K562 (cell line): Measurements from ENCODE around the gene CD52. TPM values are rescaled to one million over a fixed set of nuclear protein-coding genes. Genes with fewer than 3 reads are reported as not detected.

Experiments used
- ARID3A ChIP-seq: IDR thresholded peaks from 2 replicates; pipeline ENCODE4 v1.6.1; 2012; ENCODE audit warnings: low read depth, low read length, improper control_type of control experiment, borderline replicate concordance
- CBFA2T2 ChIP-seq: fragments of 450-650 bp; conservative IDR thresholded peaks from 2 replicates; pipeline ENCODE4 v1.6.1; 2017; ENCODE audit warnings: mild to moderate bottlenecking
- EP300 ChIP-seq: IDR thresholded peaks from 2 replicates; pipeline ENCODE4 v1.6.1; 2012; ENCODE audit warnings: low read length, improper control_type of control experiment
- FOXA3 ChIP-seq, 2 experiments: fragments of 450-650 bp in 1 of 2; sonication (generic) in 1 of 2; formaldehyde crosslinking; IDR thresholded peaks in 1 of 2; conservative IDR thresholded peaks in 1 of 2; 2 replicates each; pipeline versions ENCODE4 v1.4.0 to v1.8.0; 2020 to 2022; ENCODE audit warnings: mild to moderate bottlenecking in 2 of 2, missing genetic modification reagents in 1 of 2
- GATA2 ChIP-seq: sonication (generic); formaldehyde crosslinking; IDR thresholded peaks from 2 replicates; pipeline ENCODE4 v1.4.0; 2020; ENCODE audit warnings: mild to moderate bottlenecking, missing genetic modification reagents
- JUN ChIP-seq, 2 experiments: sonication (generic) in 1 of 2; formaldehyde crosslinking in 1 of 2; IDR thresholded peaks; 2 replicates each; pipeline versions ENCODE4 v1.6.1 to v1.8.0; 2012 to 2022; ENCODE audit warnings: borderline replicate concordance in 2 of 2, mild to moderate bottlenecking in 2 of 2, improper control_type of control experiment in 1 of 2, low read depth in 1 of 2, low read length in 1 of 2, missing genetic modification reagents in 1 of 2
- MAFG ChIP-seq: fragments of 450-650 bp; conservative IDR thresholded peaks from 2 replicates; pipeline ENCODE4 v1.6.1; 2016; ENCODE audit warnings: missing genetic modification characterization, missing compliant biosample characterization
- MCM3 ChIP-seq: fragments of 450-650 bp; IDR thresholded peaks from 2 replicates; pipeline ENCODE4 v1.6.1; 2016
- NELFE ChIP-seq: IDR thresholded peaks from 2 replicates; pipeline ENCODE4 v1.6.1; 2011; ENCODE audit warnings: mild to moderate bottlenecking; ENCODE audit not compliant: insufficient read depth, insufficient read length
- PML ChIP-seq: IDR thresholded peaks from 2 replicates; pipeline ENCODE4 v1.6.1; 2012; ENCODE audit warnings: low read length, inconsistent platforms
- PTRF ChIP-seq: fragments of 450-650 bp; IDR thresholded peaks from 2 replicates; pipeline ENCODE4 v1.6.1; 2016; ENCODE audit warnings: mild to moderate bottlenecking, missing genetic modification characterization, missing compliant biosample characterization
- RAD51 ChIP-seq: fragments of 450-650 bp; IDR thresholded peaks from 2 replicates; pipeline ENCODE4 v1.7.1; 2016; ENCODE audit warnings: low read depth, mild to moderate bottlenecking, borderline replicate concordance
- ZC3H11A ChIP-seq: IDR thresholded peaks from 2 replicates; pipeline ENCODE4 v1.6.1; 2012; ENCODE audit warnings: low read depth, low read length, improper control_type of control experiment
- ZNF175 ChIP-seq: fragments of 200-800 bp; sonication (Bioruptor generic); IDR thresholded peaks from 2 replicates; pipeline ENCODE4 v1.6.1; 2016; ENCODE audit warnings: low read depth, mild to moderate bottlenecking, missing genetic modification characterization, missing compliant biosample characterization
- ZNF57 ChIP-seq: fragments of 450-650 bp; formaldehyde crosslinking; IDR thresholded peaks from 2 replicates; pipeline ENCODE4 v1.4.0; 2020; ENCODE audit warnings: mild to moderate bottlenecking, moderate library complexity
- polyA plus RNA-seq, 8 experiments: library from polyadenylated mRNA; depleted of rRNA in 4 of 8; stranded (reverse) in 5 of 8; unstranded in 3 of 8; fragments of >200 nt; fragmentation: Nextera tagmentation in 2 of 8; fragmentation: Illumina TruSeq in 1 of 8; extraction: Ambion mirVana in 2 of 8; extraction: Trizol in 1 of 8; gene quantifications; 2 replicates each; pipeline versions ENCODE4 v1.2.1 to v1.2.3, GENCODE V29; 2011 to 2014; ENCODE audit warnings: inconsistent platforms in 1 of 8, missing spikeins in 1 of 8
- total RNA-seq, 7 experiments: library from RNA; depleted of rRNA in 6 of 7; stranded (reverse); fragments of >200 nt in 6 of 7; fragmentation: Illumina TruSeq in 2 of 7; extraction: Trizol in 2 of 7; gene quantifications; 2 replicates each; pipeline versions ENCODE4 v1.2.1 to v1.2.3, GENCODE V29; 2011 to 2021; ENCODE audit warnings: low replicate concordance in 1 of 7
- TF ChIP-seq, protein P1 (sequence below): fragments of 250-450 bp; sonication (Bioruptor Pico); IDR thresholded peaks from 2 replicates; pipeline ENCODE4 v1.4.0; 2020; ENCODE audit warnings: mild to moderate bottlenecking
- TF ChIP-seq, protein P2 (sequence below), 3 experiments: fragments of 200-800 bp in 1 of 3; sonication (Bioruptor generic) in 1 of 3; sonication (generic) in 1 of 3; formaldehyde crosslinking in 1 of 3; IDR thresholded peaks; 2 replicates each; pipeline versions ENCODE4 v1.6.1 to v1.8.0; 2016 to 2022; ENCODE audit warnings: mild to moderate bottlenecking in 2 of 3, missing compliant biosample characterization in 2 of 3, missing genetic modification characterization in 2 of 3, missing genetic modification reagents in 1 of 3
- TF ChIP-seq, protein P3 (sequence below): fragments of 450-650 bp; IDR thresholded peaks from 2 replicates; pipeline ENCODE4 v1.6.1; 2016; ENCODE audit warnings: missing biosample characterization, missing genetic modification characterization

Gene CD52
- total and polyA plus RNA-seq, 9 of the 15 experiments (the other 6 are each of a cell fraction or from before 2014, with no cell fraction given) = 34.9 to 488 (median 173) TPM

- TF ChIP-seq NELFE (no peak), MAFG (no peak), CBFA2T2 (no peak), PML (0 out of 2 replicates have a peak, but pooled peaks have one; percentile 24), ZNF175 (CRISPR knock-in tag) (no peak), RAD51 (no peak), ARID3A (no peak), GATA2 (no peak), PTRF (no peak), FOXA3 (CRISPR knock-in tag; conservative IDR thresholded peaks at IDR 0.05 in 1 of 2, IDR thresholded peaks at IDR 0.05 in 1 of 2) (no peak), ZNF57 (CRISPR knock-in tag) (no peak), MCM3 (no peak), JUN (IDR thresholded peaks at IDR 0.05; ENCODE audit: borderline replicate concordance, low read depth, low read length) (peak; percentile 78), JUN (CRISPR knock-in tag; IDR thresholded peaks at IDR 0.05; ENCODE audit: borderline replicate concordance) (no peak), ZC3H11A (no peak), EP300 (0 out of 2 replicates have a peak, but pooled peaks have one; percentile 29)
- TF ChIP-seq, protein P1, sequence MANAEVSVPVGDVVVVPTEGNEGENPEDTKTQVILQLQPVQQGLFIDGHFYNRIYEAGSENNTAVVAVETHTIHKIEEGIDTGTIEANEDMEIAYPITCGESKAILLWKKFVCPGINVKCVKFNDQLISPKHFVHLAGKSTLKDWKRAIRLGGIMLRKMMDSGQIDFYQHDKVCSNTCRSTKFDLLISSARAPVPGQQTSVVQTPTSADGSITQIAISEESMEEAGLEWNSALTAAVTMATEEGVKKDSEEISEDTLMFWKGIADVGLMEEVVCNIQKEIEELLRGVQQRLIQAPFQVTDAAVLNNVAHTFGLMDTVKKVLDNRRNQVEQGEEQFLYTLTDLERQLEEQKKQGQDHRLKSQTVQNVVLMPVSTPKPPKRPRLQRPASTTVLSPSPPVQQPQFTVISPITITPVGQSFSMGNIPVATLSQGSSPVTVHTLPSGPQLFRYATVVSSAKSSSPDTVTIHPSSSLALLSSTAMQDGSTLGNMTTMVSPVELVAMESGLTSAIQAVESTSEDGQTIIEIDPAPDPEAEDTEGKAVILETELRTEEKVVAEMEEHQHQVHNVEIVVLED (CRISPR knock-in tag) = no peak
- TF ChIP-seq, protein P2, sequence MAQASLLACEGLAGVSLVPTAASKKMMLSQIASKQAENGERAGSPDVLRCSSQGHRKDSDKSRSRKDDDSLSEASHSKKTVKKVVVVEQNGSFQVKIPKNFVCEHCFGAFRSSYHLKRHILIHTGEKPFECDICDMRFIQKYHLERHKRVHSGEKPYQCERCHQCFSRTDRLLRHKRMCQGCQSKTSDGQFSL (CRISPR knock-in tag; IDR thresholded peaks at IDR 0.05) = no peak
- TF ChIP-seq, protein P2 (tag; IDR thresholded peaks at IDR 0.05) = no peak
- TF ChIP-seq, protein P3, sequence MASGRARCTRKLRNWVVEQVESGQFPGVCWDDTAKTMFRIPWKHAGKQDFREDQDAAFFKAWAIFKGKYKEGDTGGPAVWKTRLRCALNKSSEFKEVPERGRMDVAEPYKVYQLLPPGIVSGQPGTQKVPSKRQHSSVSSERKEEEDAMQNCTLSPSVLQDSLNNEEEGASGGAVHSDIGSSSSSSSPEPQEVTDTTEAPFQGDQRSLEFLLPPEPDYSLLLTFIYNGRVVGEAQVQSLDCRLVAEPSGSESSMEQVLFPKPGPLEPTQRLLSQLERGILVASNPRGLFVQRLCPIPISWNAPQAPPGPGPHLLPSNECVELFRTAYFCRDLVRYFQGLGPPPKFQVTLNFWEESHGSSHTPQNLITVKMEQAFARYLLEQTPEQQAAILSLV (tag) = no peak
These were observed 46.0 kb downstream of the CD52 start (continued) for GRCh38 chr1:26363549-26364448.
